Measurements from ENCODE around the gene CAND1.
"Not testable (repeated sequence)": the region's sequence is repeated elsewhere in the genome, so short reads cannot be mapped to it uniquely, and the experiment has no call there.

DNA sequence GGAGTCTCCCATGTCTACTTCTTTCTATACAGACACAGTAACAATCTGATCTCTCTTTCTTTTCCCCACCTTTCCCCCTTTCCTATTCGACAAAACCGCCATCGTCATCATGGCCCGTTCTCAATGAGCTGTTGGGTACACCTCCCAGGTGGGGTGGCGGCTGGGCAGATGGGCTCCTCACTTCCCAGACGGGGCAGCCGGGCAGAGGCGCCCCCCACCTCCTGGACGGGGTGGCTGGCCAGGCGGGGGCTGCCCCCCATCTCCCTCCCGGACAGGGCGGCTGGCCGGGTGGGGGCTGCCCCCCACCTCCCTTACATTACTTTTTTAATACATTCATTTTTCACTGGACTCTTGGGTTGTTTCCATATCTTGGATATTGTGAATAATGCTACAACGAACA is 71.9 kb downstream of the CAND1 start:
- not testable (repeated sequence) for TF ChIP-seq EZH2 (IDR thresholded peaks at IDR 0.05; ENCODE audit: borderline replicate concordance, low read length)
- TF ChIP-seq, protein P1, sequence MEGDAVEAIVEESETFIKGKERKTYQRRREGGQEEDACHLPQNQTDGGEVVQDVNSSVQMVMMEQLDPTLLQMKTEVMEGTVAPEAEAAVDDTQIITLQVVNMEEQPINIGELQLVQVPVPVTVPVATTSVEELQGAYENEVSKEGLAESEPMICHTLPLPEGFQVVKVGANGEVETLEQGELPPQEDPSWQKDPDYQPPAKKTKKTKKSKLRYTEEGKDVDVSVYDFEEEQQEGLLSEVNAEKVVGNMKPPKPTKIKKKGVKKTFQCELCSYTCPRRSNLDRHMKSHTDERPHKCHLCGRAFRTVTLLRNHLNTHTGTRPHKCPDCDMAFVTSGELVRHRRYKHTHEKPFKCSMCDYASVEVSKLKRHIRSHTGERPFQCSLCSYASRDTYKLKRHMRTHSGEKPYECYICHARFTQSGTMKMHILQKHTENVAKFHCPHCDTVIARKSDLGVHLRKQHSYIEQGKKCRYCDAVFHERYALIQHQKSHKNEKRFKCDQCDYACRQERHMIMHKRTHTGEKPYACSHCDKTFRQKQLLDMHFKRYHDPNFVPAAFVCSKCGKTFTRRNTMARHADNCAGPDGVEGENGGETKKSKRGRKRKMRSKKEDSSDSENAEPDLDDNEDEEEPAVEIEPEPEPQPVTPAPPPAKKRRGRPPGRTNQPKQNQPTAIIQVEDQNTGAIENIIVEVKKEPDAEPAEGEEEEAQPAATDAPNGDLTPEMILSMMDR (IDR thresholded peaks at IDR 0.05; ENCODE audit: low read length), result not testable (repeated sequence)

All from OCI-LY1 (cell line).